Kidney (tissue), 14 donors: Measurements from ENCODE around the gene TUBGCP4. TPM values are rescaled to one million over a fixed set of nuclear protein-coding genes. Genes with fewer than 3 reads are reported as not detected.

Experiments
- DNase-seq, 5 donors: peaks; one replicate each; pipeline ENCODE4 v3.0.0-alpha.2; 2013 to 2020
- FAIRE-seq: peaks from 2 replicates; lab custom pipeline; 2012; peaks lifted over from hg19 to GRCh38; lab: Jason Lieb, UNC
- H3K27ac ChIP-seq, 2 donors: one replicate each; pipeline ENCODE4 v1.7.0; 2013; ENCODE audit warnings: low read depth in 2 of 2, low read length in 2 of 2, inconsistent platforms in 1 of 2
- H3K27me3 ChIP-seq: one replicate; pipeline ENCODE4 v1.7.1; 2013; ENCODE audit warnings: low read length, inconsistent platforms; ENCODE audit not compliant: control insufficient read depth, insufficient read depth
- H3K36me3 ChIP-seq, 3 donors: one replicate each; pipeline versions ENCODE4 v1.7.0 to v1.7.1; 2013; ENCODE audit warnings: low read length in 3 of 3, control low read depth in 1 of 3, inconsistent platforms in 1 of 3; ENCODE audit not compliant: insufficient read depth in 3 of 3, control insufficient read depth in 2 of 3
- H3K4me1 ChIP-seq, 3 donors: one replicate each; pipeline versions ENCODE4 v1.7.0 to v1.7.1; 2013; ENCODE audit warnings: low read length in 3 of 3, inconsistent platforms in 1 of 3, low read depth in 1 of 3; ENCODE audit not compliant: control insufficient read depth in 2 of 3, insufficient read depth in 2 of 3
- H3K4me3 ChIP-seq, 3 donors: one replicate each; pipeline versions ENCODE4 v1.7.0 to v1.8.1; 2013; ENCODE audit warnings: low read length in 3 of 3, control low read depth in 1 of 3, inconsistent platforms in 1 of 3
- H3K9ac ChIP-seq, 3 donors: one replicate each; pipeline versions ENCODE4 v1.7.0 to v1.7.1; 2013; ENCODE audit warnings: low read length in 3 of 3, control low read depth in 1 of 3, inconsistent platforms in 1 of 3
- H3K9me3 ChIP-seq, 3 donors: one replicate each; pipeline versions ENCODE4 v1.7.0 to v1.7.1; 2013; ENCODE audit warnings: low read length in 3 of 3, control low read depth in 1 of 3, inconsistent platforms in 1 of 3; ENCODE audit not compliant: control insufficient read depth in 2 of 3, insufficient read depth in 1 of 3
- CTCF ChIP-seq: IDR thresholded peaks from 3 replicates; pipeline ENCODE4 v1.5.1; 2012; ENCODE audit warnings: mild to moderate bottlenecking, moderate library complexity, borderline replicate concordance; ENCODE audit not compliant: insufficient read depth; ENCODE audit errors: extremely low read depth
- intact Hi-C: fragments of 100-400 bp; cut with DNase I; formaldehyde crosslinking; loops from one replicate; pipeline ENCODE4 v1.11.1; 2022
- polyA plus RNA-seq: library from polyadenylated mRNA; stranded (reverse); fragments of 350-450 nt; fragmentation: Illumina TruSeq; extraction: RNeasy Lipid Tissue Mini Kit (QIAGEN cat#74804); gene quantifications from one replicate; pipeline ENCODE4 v1.2.3, GENCODE V29; 2014; ENCODE audit warnings: low read depth, low replicate concordance; ENCODE audit not compliant: insufficient read depth
- total RNA-seq: library from RNA; stranded (reverse); fragmentation: NEBNext Ultra II Directional; extraction: Animal tissue kit (Norgen Biotek cat#: 25700); gene quantifications from one replicate; pipeline ENCODE4 v1.2.1, GENCODE V29; 2021
- donor health status: control.
- donor health status: control.
- donor health status: control.
- donor health status: control.
- donor health status: control.
- donor health status: DM: yes; HTN: yes; CAD: no.
- donor health status: Normal renal cell carcinoma (clear cell type).

Gene TUBGCP4
- total and polyA plus RNA-seq, 2 donors from 2014 or later, result 2.7 to 12.9 TPM

- H3K9me3 ChIP-seq, result no peaks in the 10 kb centered on the region
- H3K4me3 ChIP-seq, result peak overlapping the region; percentile 93 to 99 (median 94)
- peaks cover 0 to 11% (median 10%) of the 10 kb centered on the region in 3 donors for H3K4me1 ChIP-seq
- H3K27me3 ChIP-seq, result no peaks in the 10 kb centered on the region
- DNase-seq (peak in 2 of 5 donors; percentile 7 to 52), FAIRE-seq (no peak)
- peak overlapping the region; percentile 81 to 90 (median 90) for H3K9ac ChIP-seq
- intact Hi-C loops, result no loop called here
- peaks cover 0 to 3% (median 0%) of the 10 kb centered on the region in 3 donors for H3K36me3 ChIP-seq
- H3K27ac ChIP-seq, result peak overlapping the region; percentile 87 to 92
- no peak for TF ChIP-seq CTCF
Measured at GRCh38 chr15:43329217-43329959, 41.5 kb upstream of the TUBGCP4 start.

GRCh38 chr15:43329960-43330779, 40.7 kb upstream of the TUBGCP4 start, which contains the start of gene LCMT2:
Gene LCMT2, minus strand, starts transcription at chr15:43330573. Its CDS starts 84 bp downstream, at chr15:43330489.
- Histone ChIP-seq H3K27ac (peak within 1 kb of the TSS; percentile 87 to 92), H3K4me1 (peaks cover 0 to 11% (median 10%) of the 10 kb centered on the region in 3 donors), H3K4me3 (peak within 1 kb of the TSS; percentile 93 to 99 (median 94)), H3K9ac (peak within 1 kb of the TSS; percentile 81 to 90 (median 90)), H3K27me3 (no peaks in the 10 kb centered on the region), H3K9me3 (no peaks in the 10 kb centered on the region), H3K36me3 (peaks cover 0 to 3% (median 0%) of the 10 kb centered on the region in 3 donors)
- intact Hi-C loops, result no loop called here
- DNase-seq, result peak; percentile 95 to 99 (median 96)
- TF ChIP-seq CTCF, result peak; percentile 3
- FAIRE-seq, result peak; percentile 82

- intact Hi-C loops, result no loop called here
- H3K9ac ChIP-seq, result peak overlapping the region; percentile 53 to 90 (median 81)
- H3K4me3 ChIP-seq, result peak overlapping the region; percentile 93 to 99 (median 94)
- peaks cover 0 to 11% (median 10%) of the 10 kb centered on the region in 3 donors for H3K4me1 ChIP-seq
- H3K27ac ChIP-seq, result peak overlapping the region; percentile 87 to 92
- no peak for FAIRE-seq
- no peaks in the 10 kb centered on the region for H3K9me3 ChIP-seq
- TF ChIP-seq CTCF, result no peak
- peaks cover 0 to 3% (median 0%) of the 10 kb centered on the region in 3 donors for H3K36me3 ChIP-seq
- no peak for DNase-seq
- no peaks in the 10 kb centered on the region for H3K27me3 ChIP-seq
Measured at GRCh38 chr15:43330780-43331087, 40.2 kb upstream of the TUBGCP4 start.
